HG03045 (cell line): ENCODE measurements around the gene CCDC40.

Experiments used
- ATAC-seq: cut with Tn5 transposase; IDR thresholded peaks from one replicate; pipeline ENCODE4 v1.9.1; 2021; ENCODE audit warnings: mild to moderate bottlenecking, moderate library complexity; ENCODE audit not compliant: unreplicated experiment

The CCDC40 gene

GRCh38 chr17:80018917-80019651, 17.4 kb upstream of the CCDC40 start:
- no peak for ATAC-seq

- no peak for ATAC-seq
Measured at GRCh38 chr17:80021600-80021999, 14.8 kb upstream of the CCDC40 start.

- no peak for ATAC-seq
Measured at GRCh38 chr17:80023481-80024205, 12.8 kb upstream of the CCDC40 start.

- no peak for ATAC-seq
Measured at GRCh38 chr17:80024206-80024972, 12.1 kb upstream of the CCDC40 start.

GRCh38 chr17:80025140-80025539, 11.3 kb upstream of the CCDC40 start:
- no peak for ATAC-seq

- no peak for ATAC-seq
Measured at GRCh38 chr17:80025796-80026195, 10.6 kb upstream of the CCDC40 start.

- ATAC-seq = no peak
Measured at GRCh38 chr17:80026359-80027042, 9.9 kb upstream of the CCDC40 start.

- ATAC-seq = no peak
Measured at GRCh38 chr17:80027043-80027435, 9.4 kb upstream of the CCDC40 start.

GRCh38 chr17:80028030-80028429, 8.4 kb upstream of the CCDC40 start:
- ATAC-seq = no peak

- no peak for ATAC-seq
Measured at GRCh38 chr17:80029258-80029974, 7.0 kb upstream of the CCDC40 start.

- ATAC-seq = no peak
Measured at GRCh38 chr17:80030730-80031410, 5.6 kb upstream of the CCDC40 start.

- ATAC-seq = no peak
Measured at GRCh38 chr17:80031691-80032430, 4.6 kb upstream of the CCDC40 start.

GRCh38 chr17:80032614-80033171, 3.7 kb upstream of the CCDC40 start:
- ATAC-seq = no peak

- ATAC-seq = no peak
Measured at GRCh38 chr17:80033840-80034239, 2.6 kb upstream of the CCDC40 start.

- no peak for ATAC-seq
Measured at GRCh38 chr17:80034791-80035686, 1.4 kb upstream of the CCDC40 start.

GRCh38 chr17:80035687-80035936, 830 bp upstream of the CCDC40 start, which contains the start of gene TBC1D16:
Gene TBC1D16, minus strand, starts transcription at chr17:80035872. Its CDS starts 22,325 bp downstream, at chr17:80013547.
- ATAC-seq = no peak

- no peak for ATAC-seq
Measured at GRCh38 chr17:80036715-80037477, 454 bp downstream of the CCDC40 start.
